K562 (cell line): ENCODE data around the gene CHERP. TPM values are rescaled to one million over a fixed set of nuclear protein-coding genes. Genes with fewer than 3 reads are reported as not detected.

Source experiments
- ATAC-seq: fragments of 200-7000 bp; cut with Tn5 transposase; 3 replicates; pipeline ENCODE4 v1.9.1; 2020; ENCODE audit warnings: moderate library complexity
- BruUV-seq: library from RNA; stranded (reverse); fragments of 400-500 nt; replicated peaks from 2 replicates; lab custom pipeline; 2021; lab: Mats Ljungman, UMichigan
- CTCF ChIA-PET: fragments of 300-600 bp; formaldehyde crosslinking; extraction: SDS; loops from one replicate; lab custom pipeline; 2021; ENCODE audit warnings: low intra/inter-chr PET ratio; lab: Yijun Ruan, JAX
- POLR2A ChIA-PET: fragments of 300-600, 350-650 bp; sonication (Branson Sonifier 250); formaldehyde crosslinking; extraction: SDS; loops from one replicate; lab custom pipeline; 2021; ENCODE audit warnings: antibody characterized with exemption, inconsistent platforms; lab: Yijun Ruan, JAX
- DNase-seq, 4 experiments: peaks; one replicate each; pipeline versions ENCODE4 v3.0.0 to v3.0.0-alpha.2; 2011 to 2018; ENCODE audit warnings: low spot score in 3 of 4, mixed read lengths in 3 of 4; ENCODE audit errors: extremely low read depth in 1 of 4
- FAIRE-seq: peaks from 2 replicates; lab custom pipeline; 2011; peaks lifted over from hg19 to GRCh38; lab: Jason Lieb, UNC
- H2AFZ ChIP-seq: 2 replicates; pipeline ENCODE4 v1.6.0; 2011; ENCODE audit warnings: low read depth, low read length, control low read depth, inconsistent platforms
- H3K27ac ChIP-seq: fragments of 200-600 bp; 3 replicates; pipeline ENCODE4 v1.8.0; 2011; ENCODE audit warnings: low read depth, mild to moderate bottlenecking, control low read depth, inconsistent platforms, low read length, moderate library complexity, mixed read lengths; ENCODE audit errors: extremely low read depth
- H3K27me3 ChIP-seq, 2 experiments: fragments of 300-600 bp in 1 of 2; 2 replicates in 1 of 2; 3 replicates in 1 of 2; pipeline versions ENCODE4 v1.6.0 to v1.8.0; 2011; ENCODE audit warnings: inconsistent platforms in 2 of 2, low read length in 2 of 2, mild to moderate bottlenecking in 1 of 2, mixed read lengths in 1 of 2, moderate library complexity in 1 of 2; ENCODE audit not compliant: control insufficient read depth in 2 of 2, insufficient read depth in 2 of 2
- H3K36me3 ChIP-seq: fragments of 300-600 bp; 3 replicates; pipeline ENCODE4 v1.8.0; 2011; ENCODE audit warnings: mild to moderate bottlenecking, low read length, inconsistent platforms; ENCODE audit not compliant: control insufficient read depth, insufficient read depth
- H3K4me1 ChIP-seq, 2 experiments: fragments of 200-600 bp in 1 of 2; replicated peaks in 1 of 2; 2 replicates in 1 of 2; 3 replicates in 1 of 2; pipeline versions ENCODE4 v1.5.1 to v1.8.0; 2011; ENCODE audit warnings: inconsistent platforms in 2 of 2, low read length in 2 of 2, mild to moderate bottlenecking in 1 of 2, mixed read lengths in 1 of 2, moderate library complexity in 1 of 2; ENCODE audit not compliant: control insufficient read depth in 2 of 2, insufficient read depth in 2 of 2
- H3K4me2 ChIP-seq: 2 replicates; pipeline ENCODE4 v1.6.1; 2011; ENCODE audit warnings: low read length, control low read depth, inconsistent platforms, mixed read lengths; ENCODE audit not compliant: insufficient read depth
- H3K4me3 ChIP-seq: fragments of 200-600 bp; sonication (generic), shearing (Covaris generic); 2 replicates; pipeline ENCODE4 v1.5.1; 2016; ENCODE audit warnings: control low read depth, inconsistent platforms
- H3K79me2 ChIP-seq: fragments of 200-600 bp; 3 replicates; pipeline ENCODE4 v1.8.0; 2011; ENCODE audit warnings: low read length, inconsistent platforms; ENCODE audit not compliant: control insufficient read depth, insufficient read depth
- H3K9ac ChIP-seq, 2 experiments: 2 replicates each; pipeline versions ENCODE4 v1.6.0 to v1.6.1; 2011; ENCODE audit warnings: low read depth in 2 of 2, low read length in 2 of 2, control low read depth in 1 of 2, inconsistent platforms in 1 of 2, mild to moderate bottlenecking in 1 of 2, mixed read lengths in 1 of 2; ENCODE audit not compliant: insufficient read depth in 1 of 2
- H3K9me1 ChIP-seq: one replicate; pipeline ENCODE4 v1.6.0; 2011; ENCODE audit warnings: inconsistent platforms, mild to moderate bottlenecking, low read length, moderate library complexity; ENCODE audit not compliant: control insufficient read depth, insufficient read depth
- H3K9me3 ChIP-seq: replicated peaks from 2 replicates; pipeline ENCODE4 v1.5.1; 2011; ENCODE audit warnings: low read depth, low read length, inconsistent platforms; ENCODE audit not compliant: control insufficient read depth, insufficient read depth
- H4K20me1 ChIP-seq: replicated peaks from 2 replicates; pipeline ENCODE4 v1.6.1; 2011; ENCODE audit warnings: low read length, inconsistent platforms, mixed read lengths; ENCODE audit not compliant: control insufficient read depth, insufficient read depth
- E2F5 ChIP-seq: sonication (generic); formaldehyde crosslinking; IDR thresholded peaks from 2 replicates; pipeline ENCODE4 v1.8.0; 2022; ENCODE audit warnings: mild to moderate bottlenecking, missing genetic modification reagents
- FOXK2 ChIP-seq, 2 experiments: fragments of 450-650 bp; IDR thresholded peaks in 1 of 2; conservative IDR thresholded peaks in 1 of 2; 2 replicates each; pipeline ENCODE4 v1.6.1; 2016; ENCODE audit warnings: low read depth in 2 of 2, mild to moderate bottlenecking in 1 of 2
- HBP1 ChIP-seq: fragments of 450-650 bp; formaldehyde crosslinking; IDR thresholded peaks from 2 replicates; pipeline ENCODE4 v1.4.0; 2022; ENCODE audit warnings: missing genetic modification characterization
- KLF6 ChIP-seq: fragments of 250-450 bp; sonication (Bioruptor Pico); IDR thresholded peaks from 2 replicates; pipeline ENCODE4 v1.4.0; 2020; ENCODE audit warnings: mild to moderate bottlenecking, moderate library complexity, borderline replicate concordance
- MEF2A ChIP-seq: IDR thresholded peaks from 2 replicates; pipeline ENCODE4 v1.6.1; 2011; ENCODE audit warnings: low read depth, mild to moderate bottlenecking, low read length, moderate library complexity; ENCODE audit not compliant: control insufficient read depth
- MEF2D ChIP-seq: conservative IDR thresholded peaks from 2 replicates; pipeline ENCODE4 v1.6.1; 2016; ENCODE audit warnings: low read depth, missing genetic modification characterization, missing compliant biosample characterization
- NFRKB ChIP-seq: fragments of 450-650 bp; IDR thresholded peaks from 2 replicates; pipeline ENCODE4 v1.6.1; 2016; ENCODE audit warnings: low read depth
- ZNF507 ChIP-seq: conservative IDR thresholded peaks from 2 replicates; pipeline ENCODE4 v1.6.1; 2017; ENCODE audit warnings: missing genetic modification characterization, missing compliant biosample characterization
- ZNF740 ChIP-seq, 3 experiments: fragments of 200-800 bp in 1 of 3; sonication (Bioruptor generic) in 1 of 3; sonication (generic) in 1 of 3; formaldehyde crosslinking in 1 of 3; IDR thresholded peaks; 2 replicates each; pipeline versions ENCODE4 v1.6.1 to v1.8.0; 2016 to 2022; ENCODE audit warnings: mild to moderate bottlenecking in 2 of 3, missing compliant biosample characterization in 2 of 3, missing genetic modification characterization in 2 of 3, missing genetic modification reagents in 1 of 3
- WGBS: fragments of 100-300 bp; shearing (Covaris generic); methylation state at CpG from one replicate; pipeline ENCODE4 v1.1.6; 2016; ENCODE audit warnings: low coverage, mixed read lengths; ENCODE audit not compliant: insufficient coverage; ENCODE audit errors: missing lambda C conversion rate; 5-methylcytosine and 5-hydroxymethylcytosine counted together
- in situ Hi-C: fragments of 300-500 bp; cut with MboI; formaldehyde crosslinking; loops from 4 replicates; pipeline ENCODE4 v1.15.0; 2018; ENCODE audit warnings: inconsistent platforms, mixed read lengths
- intact Hi-C: fragments of 100-400 bp; cut with micrococcal nuclease; formaldehyde crosslinking; loops from 2 replicates; pipeline ENCODE4 v1.14.2; 2022
- polyA plus RNA-seq, 8 experiments: library from polyadenylated mRNA; depleted of rRNA in 4 of 8; stranded (reverse) in 5 of 8; unstranded in 3 of 8; fragments of >200 nt; fragmentation: Nextera tagmentation in 2 of 8; fragmentation: Illumina TruSeq in 1 of 8; extraction: Ambion mirVana in 2 of 8; extraction: Trizol in 1 of 8; gene quantifications; 2 replicates each; pipeline versions ENCODE4 v1.2.1 to v1.2.3, GENCODE V29; 2011 to 2014; ENCODE audit warnings: inconsistent platforms in 1 of 8, missing spikeins in 1 of 8
- total RNA-seq, 7 experiments: library from RNA; depleted of rRNA in 6 of 7; stranded (reverse); fragments of >200 nt in 6 of 7; fragmentation: Illumina TruSeq in 2 of 7; extraction: Trizol in 2 of 7; gene quantifications; 2 replicates each; pipeline versions ENCODE4 v1.2.1 to v1.2.3, GENCODE V29; 2011 to 2021; ENCODE audit warnings: low replicate concordance in 1 of 7

The CHERP gene
- total and polyA plus RNA-seq, 9 of the 15 experiments (the other 6 are each of a cell fraction or from before 2014, with no cell fraction given) = 0.60 to 85.1 (median 7.8) TPM

- H3K79me2 ChIP-seq = peaks cover 15% of the 10 kb centered on the region
- in situ Hi-C loops (no loop called here), intact Hi-C loops (no loop called here)
- POLR2A ChIA-PET = interaction anchor here (1.1 to 2.0 kb wide), 2 partner anchors 8 to 9 kb away, joined by 3 to 9 read pairs; partner anchors contain the start of gene SLC35E1
- no peak overlapping the region for H3K9ac ChIP-seq
- peaks cover 9 to 18% of the 10 kb centered on the region in 2 experiments; a peak in 3 of 5 replicates for H3K4me1 ChIP-seq
- 0 out of 2 replicates have a peak, but pooled peaks cover under 1% of the 10 kb centered on the region for H4K20me1 ChIP-seq
- FAIRE-seq = no peak
- WGBS = 79% methylated on average over 6 of the region's 7 CpGs
- DNase-seq = peak in 1 of 4 experiments; percentile 2
- CTCF ChIA-PET = no interaction called here
- no peak overlapping the region for H2AFZ ChIP-seq
- peaks cover 82% of the 10 kb centered on the region for H3K36me3 ChIP-seq
- H3K9me1 ChIP-seq = no peaks in the 10 kb centered on the region
- H3K9me3 ChIP-seq = no peaks in the 10 kb centered on the region
- no peak for TF ChIP-seq ZNF507 (tag)
- no peak for TF ChIP-seq MEF2D
- H3K4me2 ChIP-seq = no peak overlapping the region
- no TSS peak for BruUV-seq
- ATAC-seq = no peak
- H3K27me3 ChIP-seq = no peaks in the 10 kb centered on the region
- H3K27ac ChIP-seq = no peak overlapping the region
- no peak overlapping the region for H3K4me3 ChIP-seq
Observed at GRCh38 chr19:16564842-16565241, 22.6 kb upstream of the CHERP start.

- FAIRE-seq (peak; percentile 75), DNase-seq (peak in 2 of 4 experiments; percentile 4 to 57), ATAC-seq (peak; percentile 88)
- H3K27me3 ChIP-seq = no peaks in the 10 kb centered on the region
- no peaks in the 10 kb centered on the region for H3K9me3 ChIP-seq
- no peak overlapping the region for H3K4me3 ChIP-seq
- in situ Hi-C loops = no loop called here
- POLR2A ChIA-PET = interaction anchor here (0.7 to 1.6 kb wide), 4 partner anchors 10 to 726 kb away, joined by 3 to 7 read pairs (median 4); partner anchors contain the start of gene SLC35E1
- peak overlapping the region; percentile 80 for H3K27ac ChIP-seq
- peak overlapping the region; percentile 71 for H2AFZ ChIP-seq
- BruUV-seq = no TSS peak
- peak overlapping the region; percentile 36 for H3K4me2 ChIP-seq
- 39% methylated on average over 5 of the region's 6 CpGs for WGBS
- H3K79me2 ChIP-seq = peaks cover 5% of the 10 kb centered on the region
- no peaks in the 10 kb centered on the region for H4K20me1 ChIP-seq
- H3K9ac ChIP-seq = peak overlapping the region; percentile 59 to 82
- no peaks in the 10 kb centered on the region for H3K9me1 ChIP-seq
- intact Hi-C loops = no loop called here
- peaks cover 70% of the 10 kb centered on the region for H3K36me3 ChIP-seq
- CTCF ChIA-PET = no interaction called here
- H3K4me1 ChIP-seq = peaks cover 6 to 16% of the 10 kb centered on the region in 2 experiments; a peak in 3 of 5 replicates
- TF ChIP-seq HBP1 = no peak
- TF ChIP-seq NFRKB = peak; percentile 40; the same call in 1 of the 2 replicates
- 0 out of 2 replicates have a peak, but pooled peaks have one; percentile 21 for TF ChIP-seq MEF2A
- no peak for TF ChIP-seq KLF6
- no peak for TF ChIP-seq E2F5 (CRISPR knock-in tag)
- no peak for TF ChIP-seq ZNF740 (CRISPR knock-in tag; IDR thresholded peaks at IDR 0.05)
- TF ChIP-seq ZNF740 (tag; IDR thresholded peaks at IDR 0.05) = no peak
- TF ChIP-seq FOXK2 (conservative IDR thresholded peaks at IDR 0.05 in 1 of 2, IDR thresholded peaks at IDR 0.05 in 1 of 2; ENCODE audit: low read depth in 2 of 2) = no peak
Observed at GRCh38 chr19:16562608-16563025, 20.4 kb upstream of the CHERP start.
